ENCODE measurements around the gene ZFY. TPM values are rescaled to one million over a fixed set of nuclear protein-coding genes. Genes with fewer than 3 reads are reported as not detected.

The ZFY gene
- not detected for total RNA-seq
- long read RNA-seq = 0 reads

- intact Hi-C loops (cut with DNase I, micrococcal nuclease) = no loop called here
- no peak for DNase-seq
- no peak for ATAC-seq
These were observed at the start of gene ZFY for GRCh38 chrY:2934861-2935715. Gene ZFY (plus strand): TSS chrY:2935381. CDS start chrY:2953937, 18,556 bp downstream.

DNA sequence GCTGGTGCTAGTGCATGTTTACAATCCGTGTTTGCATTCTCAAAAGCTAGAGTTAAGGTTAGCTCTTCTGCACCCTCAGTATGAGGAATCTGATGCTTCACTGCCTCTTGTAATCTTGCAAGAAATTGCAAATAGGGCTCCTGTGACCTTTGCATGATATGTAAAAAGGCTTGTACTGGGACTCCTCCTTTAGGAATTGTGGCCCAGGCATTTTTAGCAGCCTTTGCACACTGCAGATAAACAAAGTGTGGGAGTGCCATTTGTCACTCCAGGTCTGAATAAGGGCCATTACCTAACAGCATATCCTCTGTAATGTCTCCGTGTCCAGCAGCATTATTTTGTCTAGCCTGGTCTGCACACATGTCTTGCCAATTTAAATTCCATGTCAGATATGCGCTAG, 49.3 kb upstream of the ZFY start:
- ATAC-seq (no peak), DNase-seq (no peak)
- intact Hi-C loops (cut with DNase I, micrococcal nuclease) = no loop called here

DNA sequence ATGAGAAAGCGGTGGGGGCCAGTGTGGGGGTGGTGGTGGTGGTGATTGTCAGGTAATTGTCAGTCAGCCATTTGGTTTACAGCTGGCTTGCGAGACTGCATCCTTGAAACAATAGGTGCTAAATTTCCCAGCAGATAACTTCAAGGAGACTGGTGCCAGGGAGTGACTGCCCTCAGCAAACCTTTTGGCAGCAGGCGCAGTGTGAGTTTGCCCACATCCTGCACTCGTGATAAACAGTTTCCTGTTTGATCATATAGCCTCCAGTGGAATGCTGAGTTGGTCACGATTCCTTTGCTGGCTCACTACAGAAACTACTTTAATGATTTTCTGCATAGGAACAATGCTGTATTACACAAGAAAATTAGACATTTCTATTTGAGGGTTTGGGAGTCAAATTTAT, 47.8 kb upstream of the ZFY start:
- DNase-seq = no peak
- ATAC-seq = no peak
- intact Hi-C loops (cut with DNase I, micrococcal nuclease) = no loop called here

DNA sequence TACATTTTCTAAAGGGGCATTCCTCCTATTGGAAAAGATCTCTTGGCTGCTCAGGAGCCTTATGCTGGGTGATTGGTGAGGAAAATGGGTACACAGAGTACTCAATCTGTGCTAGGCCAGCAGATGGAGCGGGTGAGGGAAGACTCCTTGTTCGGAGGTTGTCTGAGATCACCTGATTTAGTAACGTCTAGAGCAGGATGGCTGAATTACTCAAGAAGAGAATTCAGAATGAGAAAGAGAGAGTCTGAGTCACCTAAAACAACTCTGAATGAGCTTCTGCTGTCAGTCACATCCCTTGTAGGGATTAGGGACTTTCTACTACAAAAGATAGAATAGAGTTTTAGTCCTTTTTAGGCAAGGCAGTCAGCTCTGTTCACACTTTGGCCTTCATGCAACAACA, 47.2 kb upstream of the ZFY start:
- intact Hi-C loops (cut with DNase I, micrococcal nuclease) = no loop called here
- DNase-seq (no peak), ATAC-seq (no peak)

GRCh38 chrY:2893471-2893870, 41.7 kb upstream of the ZFY start:
- ATAC-seq (no peak), DNase-seq (no peak)
- intact Hi-C loops (cut with DNase I, micrococcal nuclease) = no loop called here

DNA sequence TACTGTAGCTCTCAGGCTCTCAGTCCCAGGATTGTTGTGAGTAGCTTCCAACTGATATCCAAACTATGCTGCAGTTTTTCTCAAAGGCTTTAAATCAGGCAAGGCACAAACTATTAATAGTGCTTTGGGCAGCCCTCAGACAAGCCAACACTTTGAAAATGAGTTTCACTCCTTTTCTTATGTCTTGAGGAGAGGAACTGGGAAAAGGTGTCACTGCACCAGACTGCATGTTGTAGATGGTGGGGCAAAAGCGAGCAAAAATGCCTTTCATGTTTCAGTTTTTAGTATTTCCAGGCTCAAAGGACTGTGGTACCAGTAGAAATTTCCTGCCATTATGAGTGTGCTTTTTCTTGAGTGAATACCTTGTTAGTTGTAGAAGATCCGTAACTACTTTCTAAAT, 39.1 kb upstream of the ZFY start:
- ATAC-seq = no peak
- intact Hi-C loops (cut with DNase I, micrococcal nuclease) = no loop called here
- no peak for DNase-seq

DNA sequence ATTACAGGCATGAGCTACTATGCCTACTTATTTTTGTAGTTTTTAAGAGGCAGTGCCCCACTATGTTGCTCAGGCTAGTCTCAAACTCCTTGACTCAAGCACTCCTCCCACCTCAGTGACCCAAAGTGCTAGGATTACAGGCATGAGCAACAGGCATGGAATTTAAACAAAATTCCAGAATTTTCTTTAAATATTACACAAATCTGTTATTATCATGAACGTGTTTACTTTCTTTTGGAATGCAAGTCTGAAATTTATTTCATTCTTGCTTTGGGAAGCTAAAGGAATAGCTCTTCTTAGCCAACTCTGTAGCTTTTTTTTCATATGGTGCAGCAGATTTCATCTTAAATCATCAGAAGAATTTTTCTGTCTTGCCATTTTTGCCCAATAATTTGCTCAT, 27.8 kb upstream of the ZFY start:
- DNase-seq = no peak
- ATAC-seq = no peak
- intact Hi-C loops (cut with DNase I, micrococcal nuclease) = no loop called here

GRCh38 chrY:2913066-2913815, 21.9 kb upstream of the ZFY start:
- intact Hi-C loops (cut with DNase I, micrococcal nuclease) = no loop called here
- ATAC-seq (no peak), DNase-seq (no peak)

GRCh38 chrY:2934078-2934477, 1.1 kb upstream of the ZFY start:
- DNase-seq (no peak), ATAC-seq (no peak)
- intact Hi-C loops (cut with DNase I, micrococcal nuclease) = no loop called here

DNA sequence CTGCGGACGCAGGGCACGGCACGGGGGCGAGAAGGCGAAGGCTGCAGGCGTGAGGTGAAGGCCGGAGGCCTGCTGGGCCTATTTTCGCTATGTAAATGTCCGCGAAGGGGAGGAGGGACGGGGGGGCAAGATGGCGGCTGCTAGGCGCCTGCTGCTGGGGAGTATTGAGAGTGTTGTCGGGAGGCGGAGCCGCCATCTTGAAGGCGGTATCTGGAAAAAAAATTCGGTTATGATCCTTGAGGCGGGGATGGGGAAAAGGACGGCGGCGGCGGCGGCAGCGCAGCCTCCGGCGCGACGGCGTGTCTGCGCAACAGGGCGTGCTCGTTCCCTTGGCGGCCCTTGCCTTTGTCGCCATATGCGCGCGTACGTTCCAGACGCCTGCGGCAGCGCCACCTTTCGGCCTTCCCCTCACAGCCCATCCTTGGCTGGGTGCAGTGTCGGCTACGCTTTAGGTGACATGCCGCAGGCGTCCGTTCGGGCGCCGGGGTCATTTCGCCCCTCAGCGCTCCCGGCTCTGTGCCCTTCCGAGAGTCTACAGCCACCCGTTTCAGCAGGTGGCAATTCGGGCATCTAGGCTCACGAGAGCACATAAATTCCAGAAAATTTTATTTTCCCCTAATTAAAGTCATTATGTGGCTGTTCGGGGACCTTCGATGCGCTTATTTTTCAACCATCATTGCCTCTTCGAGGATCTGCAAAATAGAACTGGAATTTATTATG, 695 bp downstream of the ZFY start:
- ATAC-seq (no peak), DNase-seq (no peak)
- intact Hi-C loops (cut with DNase I, micrococcal nuclease) = no loop called here

DNA sequence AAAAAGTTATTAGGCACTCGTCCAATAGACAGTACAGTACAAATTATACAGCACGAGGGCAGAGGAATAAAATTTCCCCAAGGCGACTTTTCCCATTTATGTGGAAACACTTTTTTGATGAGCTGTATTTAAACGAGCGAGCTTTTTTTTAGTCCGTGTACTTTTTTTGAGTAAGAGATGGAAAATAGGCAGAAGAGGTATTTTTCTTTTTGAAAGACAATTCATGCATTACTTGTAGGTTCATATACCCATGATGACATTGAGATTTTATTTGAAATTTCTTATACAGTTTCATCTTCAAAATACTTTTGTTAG, 1.2 kb downstream of the ZFY start:
- no peak for ATAC-seq
- no peak for DNase-seq
- intact Hi-C loops (cut with DNase I, micrococcal nuclease) = no loop called here

GRCh38 chrY:2937149-2937548, 2.0 kb downstream of the ZFY start:
- ATAC-seq = no peak
- DNase-seq = no peak
- intact Hi-C loops (cut with DNase I, micrococcal nuclease) = no loop called here

DNA sequence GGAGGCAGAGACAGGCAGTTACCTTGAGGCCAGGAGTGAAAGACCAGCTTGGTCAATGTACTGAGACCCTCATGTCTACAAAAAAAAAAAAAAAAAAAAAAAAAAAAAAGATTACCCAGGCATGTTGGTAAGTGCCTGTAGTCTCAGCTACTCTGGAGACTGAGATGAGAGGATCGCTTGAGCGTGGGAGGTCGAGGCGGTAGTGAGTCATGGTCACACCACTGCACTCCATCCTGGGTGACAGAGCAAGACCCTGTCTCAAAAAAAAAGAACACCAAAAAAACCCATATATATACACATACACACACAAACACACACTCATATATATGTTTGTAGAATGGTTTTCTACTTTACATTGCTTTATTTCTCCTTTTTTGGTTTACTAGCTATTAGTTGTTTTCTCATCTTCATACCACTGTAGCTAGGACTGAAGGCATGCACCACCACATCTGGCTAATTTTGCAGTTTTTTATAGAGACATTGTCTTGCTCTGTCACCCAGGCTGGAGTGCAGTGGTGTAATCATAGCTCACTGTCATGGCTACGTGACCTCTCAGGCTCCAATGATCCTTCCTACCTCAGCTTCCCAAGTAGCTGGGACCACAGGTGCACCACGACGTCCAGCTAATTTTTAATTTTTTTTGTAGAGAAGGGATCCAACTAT, 14.5 kb downstream of the ZFY start:
- intact Hi-C loops (cut with DNase I, micrococcal nuclease) = no loop called here
- DNase-seq (no peak), ATAC-seq (no peak)

DNA sequence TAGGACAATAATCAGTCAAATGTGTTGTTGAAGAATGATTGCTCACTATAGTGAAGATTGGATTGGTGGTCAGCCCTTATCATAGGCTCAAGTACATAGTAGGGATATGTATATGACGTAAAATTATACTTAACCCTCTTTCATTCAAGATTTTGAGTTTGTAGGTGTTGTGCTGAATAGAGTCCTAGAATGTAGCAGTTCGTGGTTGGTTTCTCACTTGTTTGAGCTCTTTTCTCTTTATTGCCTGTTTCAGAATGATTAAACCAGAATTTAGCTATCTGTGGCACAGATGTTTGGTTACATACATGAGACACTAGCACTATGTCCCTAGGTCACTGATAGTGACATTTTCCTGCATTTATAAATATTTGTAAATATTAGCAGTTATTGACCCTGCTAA, 15.5 kb downstream of the ZFY start:
- DNase-seq (no peak), ATAC-seq (no peak)
- intact Hi-C loops (cut with DNase I, micrococcal nuclease) = no loop called here

- ATAC-seq = no peak
- intact Hi-C loops (cut with DNase I, micrococcal nuclease) = no loop called here
- DNase-seq = no peak
These were observed 17.7 kb downstream of the ZFY start for GRCh38 chrY:2952912-2953311.

DNA sequence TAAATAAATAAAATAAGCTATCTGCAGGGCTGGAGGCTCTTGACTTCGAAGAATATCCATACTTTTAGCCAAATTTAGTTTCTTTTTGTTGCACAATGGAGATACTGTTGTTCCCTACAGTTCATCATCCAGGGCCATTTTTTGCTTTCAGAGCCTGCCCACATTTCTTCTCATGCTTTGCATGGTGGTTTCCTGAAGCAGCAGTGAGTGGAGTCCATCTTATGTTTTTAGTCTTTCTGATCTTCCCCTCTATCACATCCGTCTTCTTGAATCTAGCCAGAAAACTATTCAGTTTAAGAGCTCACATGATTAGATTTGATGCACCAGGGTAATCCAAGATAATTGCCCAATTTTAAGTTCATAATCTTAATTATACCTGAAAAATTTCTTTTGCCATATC, 19.6 kb downstream of the ZFY start:
- no peak for DNase-seq
- no peak for ATAC-seq
- intact Hi-C loops (cut with DNase I, micrococcal nuclease) = no loop called here

GRCh38 chrY:2955561-2955960, 20.4 kb downstream of the ZFY start:
- intact Hi-C loops (cut with DNase I, micrococcal nuclease) = no loop called here
- ATAC-seq = no peak
- DNase-seq = no peak

- intact Hi-C loops (cut with DNase I, micrococcal nuclease) = no loop called here
- no peak for ATAC-seq
These were observed 26.9 kb downstream of the ZFY start for GRCh38 chrY:2962061-2962460.

DNA sequence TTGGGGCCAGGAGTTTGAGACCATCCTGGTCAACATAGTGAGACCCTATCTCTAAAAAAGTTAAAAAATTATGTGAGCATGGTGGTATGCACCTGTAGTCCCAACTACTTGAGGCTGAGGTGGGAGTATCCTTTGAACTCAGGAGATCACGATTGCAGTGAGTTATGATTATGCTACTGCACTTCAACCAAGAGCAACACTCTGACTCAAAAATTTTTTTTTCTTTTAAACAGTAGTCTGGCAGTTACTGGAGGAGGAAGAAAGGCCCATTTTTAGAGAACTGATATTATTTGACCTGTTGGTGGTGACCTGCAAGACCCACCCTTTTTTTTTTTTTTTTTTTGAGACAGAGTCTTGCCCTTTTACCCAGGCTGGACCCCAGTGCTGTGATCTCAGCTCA, 29.6 kb downstream of the ZFY start:
- ATAC-seq (no peak), DNase-seq (no peak)
- intact Hi-C loops (cut with DNase I, micrococcal nuclease) = no loop called here

More at GRCh38 chrY:2962061-2962460, 26.9 kb downstream of the ZFY start:
- DNase-seq = no peak

- intact Hi-C loops (cut with DNase I, micrococcal nuclease) = no loop called here
- no peak for DNase-seq
- no peak for ATAC-seq
These were observed 30.4 kb downstream of the ZFY start for GRCh38 chrY:2965629-2966028.
